ENCODE data around the gene C17orf100. TPM values are rescaled to one million over a fixed set of nuclear protein-coding genes. Genes with fewer than 3 reads are reported as not detected.

C17orf100 gene
- total and polyA plus RNA-seq, 9 of the 15 experiments (the other 6 are each of a cell fraction or from before 2014, with no cell fraction given), result 0.04 to 1.7 (median 0.43) TPM

GRCh38 chr17:6627019-6627418 is 24.5 kb upstream of the C17orf100 start (continued):
- TF ChIP-seq JUN (IDR thresholded peaks at IDR 0.05; ENCODE audit: borderline replicate concordance, low read depth, low read length) (no peak), JUN (CRISPR knock-in tag; IDR thresholded peaks at IDR 0.05; ENCODE audit: borderline replicate concordance) (no peak), ADNP (tag; IDR thresholded peaks at IDR 0.05) (no peak), ZBTB7A (IDR thresholded peaks at IDR 0.05; ENCODE audit: borderline replicate concordance, control insufficient read depth, low read depth, low read length) (no peak)

GRCh38 chr17:6630390-6630789 is 21.2 kb upstream of the C17orf100 start:
- intact Hi-C loops (cut with micrococcal nuclease), result no loop called here
- in situ Hi-C loops (cut with MboI), result no loop called here
- CTCF ChIA-PET (ENCODE audit: low intra/inter-chr PET ratio), result no interaction called here
- TF ChIP-seq NFATC3 (IDR thresholded peaks at IDR 0.05), result no peak
- TF ChIP-seq ESRRB (CRISPR knock-in tag; IDR thresholded peaks at IDR 0.05; ENCODE audit: borderline replicate concordance), result no peak
- no peak for TF ChIP-seq CBX1 (IDR thresholded peaks at IDR 0.05; ENCODE audit: low read depth)
- no peak for TF ChIP-seq ARID4B (CRISPR knock-in tag; IDR thresholded peaks at IDR 0.05)
- no peak for TF ChIP-seq NFXL1 (CRISPR knock-in tag; IDR thresholded peaks at IDR 0.05)
- TF ChIP-seq RNF2 (IDR thresholded peaks at IDR 0.05), result no peak
- no peak for TF ChIP-seq MAFG (tag; conservative IDR thresholded peaks at IDR 0.05)
- TF ChIP-seq U2AF2 (optimal IDR thresholded peaks at IDR 0.05; ENCODE audit: low read depth, low read length), result no peak
- TF ChIP-seq E2F6 (IDR thresholded peaks at IDR 0.05; ENCODE audit: borderline replicate concordance in 1 of 2, extremely low read depth in 1 of 2, insufficient read depth in 1 of 2, insufficient read length in 1 of 2, low read depth in 1 of 2, low read length in 1 of 2, poor library complexity in 1 of 2, severe bottlenecking in 1 of 2), result no peak
- no peak for TF ChIP-seq HMGN3 (IDR thresholded peaks at IDR 0.05; ENCODE audit: borderline replicate concordance, extremely low read depth, insufficient read length, low read depth, low read length)
- TF ChIP-seq XRCC5 (IDR thresholded peaks at IDR 0.05; ENCODE audit: low read depth, low read length), result no peak
- TF ChIP-seq E2F4 (CRISPR knock-in tag; IDR thresholded peaks at IDR 0.05; ENCODE audit: low read depth), result no peak

More at GRCh38 chr17:6630390-6630789, 21.2 kb upstream of the C17orf100 start:
- Histone ChIP-seq H3K9me1 (ENCODE audit: control insufficient read depth, insufficient read depth, low read length) (no peaks in the 10 kb centered on the region), H3K9ac (ENCODE audit: insufficient read depth in 1 of 2, low read depth in 2 of 2, low read length in 2 of 2) (no peak overlapping the region), H3K27ac (ENCODE audit: extremely low read depth, low read depth, low read length) (no peak overlapping the region), H3K4me2 (ENCODE audit: insufficient read depth, low read length) (no peak overlapping the region), H3K36me3 (ENCODE audit: control insufficient read depth, insufficient read depth, low read length) (peaks cover 64% of the 10 kb centered on the region), H3K27me3 (ENCODE audit: control insufficient read depth in 2 of 2, insufficient read depth in 2 of 2, low read length in 2 of 2) (no peaks in the 10 kb centered on the region), H3K4me3 (no peak overlapping the region), H3K4me1 (replicated peaks in 1 of 2; ENCODE audit: control insufficient read depth in 2 of 2, insufficient read depth in 2 of 2, low read length in 2 of 2) (no peaks in the 10 kb centered on the region), H3K79me2 (ENCODE audit: control insufficient read depth, insufficient read depth, low read length) (no peaks in the 10 kb centered on the region), H4K20me1 (replicated peaks; ENCODE audit: control insufficient read depth, insufficient read depth, low read length) (no peaks in the 10 kb centered on the region), H3K9me3 (replicated peaks; ENCODE audit: control insufficient read depth, insufficient read depth, low read depth, low read length) (no peaks in the 10 kb centered on the region), H2AFZ (ENCODE audit: low read depth, low read length) (no peak overlapping the region)
- POLR2A ChIA-PET, result no interaction called here
- ATAC-seq (no peak), FAIRE-seq (no peak), DNase-seq (ENCODE audit: extremely low read depth in 1 of 4, low spot score in 3 of 4) (no peak)
- BruUV-seq (replicated peaks), result no TSS peak
- 100% methylated on average over 1 of the region's 1 CpG for WGBS (ENCODE audit: insufficient coverage, low coverage, missing lambda C conversion rate)

Data from K562 (cell line).